K562 (cell line): Measurements from ENCODE around the gene TTC21A. TPM values are rescaled to one million over a fixed set of nuclear protein-coding genes. Genes with fewer than 3 reads are reported as not detected.

Experiments
- ATAC-seq: fragments of 200-7000 bp; cut with Tn5 transposase; 3 replicates; pipeline ENCODE4 v1.9.1; 2020; ENCODE audit warnings: moderate library complexity
- BruUV-seq: library from RNA; stranded (reverse); fragments of 400-500 nt; replicated peaks from 2 replicates; lab custom pipeline; 2021; lab: Mats Ljungman, UMichigan
- CTCF ChIA-PET: fragments of 300-600 bp; formaldehyde crosslinking; extraction: SDS; loops from one replicate; lab custom pipeline; 2021; ENCODE audit warnings: low intra/inter-chr PET ratio; lab: Yijun Ruan, JAX
- POLR2A ChIA-PET: fragments of 300-600, 350-650 bp; sonication (Branson Sonifier 250); formaldehyde crosslinking; extraction: SDS; loops from one replicate; lab custom pipeline; 2021; ENCODE audit warnings: antibody characterized with exemption, inconsistent platforms; lab: Yijun Ruan, JAX
- DNase-seq, 4 experiments: peaks; one replicate each; pipeline versions ENCODE4 v3.0.0 to v3.0.0-alpha.2; 2011 to 2018; ENCODE audit warnings: low spot score in 3 of 4, mixed read lengths in 3 of 4; ENCODE audit errors: extremely low read depth in 1 of 4
- FAIRE-seq: peaks from 2 replicates; lab custom pipeline; 2011; peaks lifted over from hg19 to GRCh38; lab: Jason Lieb, UNC
- H2AFZ ChIP-seq: 2 replicates; pipeline ENCODE4 v1.6.0; 2011; ENCODE audit warnings: low read depth, low read length, control low read depth, inconsistent platforms
- H3K27ac ChIP-seq: fragments of 200-600 bp; 3 replicates; pipeline ENCODE4 v1.8.0; 2011; ENCODE audit warnings: low read depth, mild to moderate bottlenecking, control low read depth, inconsistent platforms, low read length, moderate library complexity, mixed read lengths; ENCODE audit errors: extremely low read depth
- H3K27me3 ChIP-seq, 2 experiments: fragments of 300-600 bp in 1 of 2; 2 replicates in 1 of 2; 3 replicates in 1 of 2; pipeline versions ENCODE4 v1.6.0 to v1.8.0; 2011; ENCODE audit warnings: inconsistent platforms in 2 of 2, low read length in 2 of 2, mild to moderate bottlenecking in 1 of 2, mixed read lengths in 1 of 2, moderate library complexity in 1 of 2; ENCODE audit not compliant: control insufficient read depth in 2 of 2, insufficient read depth in 2 of 2
- H3K36me3 ChIP-seq: fragments of 300-600 bp; 3 replicates; pipeline ENCODE4 v1.8.0; 2011; ENCODE audit warnings: mild to moderate bottlenecking, low read length, inconsistent platforms; ENCODE audit not compliant: control insufficient read depth, insufficient read depth
- H3K4me1 ChIP-seq, 2 experiments: fragments of 200-600 bp in 1 of 2; replicated peaks in 1 of 2; 2 replicates in 1 of 2; 3 replicates in 1 of 2; pipeline versions ENCODE4 v1.5.1 to v1.8.0; 2011; ENCODE audit warnings: inconsistent platforms in 2 of 2, low read length in 2 of 2, mild to moderate bottlenecking in 1 of 2, mixed read lengths in 1 of 2, moderate library complexity in 1 of 2; ENCODE audit not compliant: control insufficient read depth in 2 of 2, insufficient read depth in 2 of 2
- H3K4me2 ChIP-seq: 2 replicates; pipeline ENCODE4 v1.6.1; 2011; ENCODE audit warnings: low read length, control low read depth, inconsistent platforms, mixed read lengths; ENCODE audit not compliant: insufficient read depth
- H3K4me3 ChIP-seq: fragments of 200-600 bp; sonication (generic), shearing (Covaris generic); 2 replicates; pipeline ENCODE4 v1.5.1; 2016; ENCODE audit warnings: control low read depth, inconsistent platforms
- H3K79me2 ChIP-seq: fragments of 200-600 bp; 3 replicates; pipeline ENCODE4 v1.8.0; 2011; ENCODE audit warnings: low read length, inconsistent platforms; ENCODE audit not compliant: control insufficient read depth, insufficient read depth
- H3K9ac ChIP-seq, 2 experiments: 2 replicates each; pipeline versions ENCODE4 v1.6.0 to v1.6.1; 2011; ENCODE audit warnings: low read depth in 2 of 2, low read length in 2 of 2, control low read depth in 1 of 2, inconsistent platforms in 1 of 2, mild to moderate bottlenecking in 1 of 2, mixed read lengths in 1 of 2; ENCODE audit not compliant: insufficient read depth in 1 of 2
- H3K9me1 ChIP-seq: one replicate; pipeline ENCODE4 v1.6.0; 2011; ENCODE audit warnings: inconsistent platforms, mild to moderate bottlenecking, low read length, moderate library complexity; ENCODE audit not compliant: control insufficient read depth, insufficient read depth
- H3K9me3 ChIP-seq: replicated peaks from 2 replicates; pipeline ENCODE4 v1.5.1; 2011; ENCODE audit warnings: low read depth, low read length, inconsistent platforms; ENCODE audit not compliant: control insufficient read depth, insufficient read depth
- H4K20me1 ChIP-seq: replicated peaks from 2 replicates; pipeline ENCODE4 v1.6.1; 2011; ENCODE audit warnings: low read length, inconsistent platforms, mixed read lengths; ENCODE audit not compliant: control insufficient read depth, insufficient read depth
- CREM ChIP-seq: IDR thresholded peaks from 2 replicates; pipeline ENCODE4 v1.6.1; 2014; ENCODE audit warnings: antibody characterized with exemption, low read depth
- ETV5 ChIP-seq: sonication (generic); formaldehyde crosslinking; IDR thresholded peaks from 2 replicates; pipeline ENCODE4 v1.4.0; 2020; ENCODE audit warnings: low read depth, mild to moderate bottlenecking, missing genetic modification reagents
- HDGF ChIP-seq: fragments of 450-650 bp; IDR thresholded peaks from 2 replicates; pipeline ENCODE4 v1.6.1; 2016
- L3MBTL2 ChIP-seq: fragments of 450-650 bp; IDR thresholded peaks from 2 replicates; pipeline ENCODE4 v1.6.1; 2016; ENCODE audit warnings: mild to moderate bottlenecking, moderate library complexity
- LCOR ChIP-seq: sonication (generic); formaldehyde crosslinking; IDR thresholded peaks from 2 replicates; pipeline ENCODE4 v1.8.0; 2022; ENCODE audit warnings: mild to moderate bottlenecking, missing genetic modification reagents
- MXI1 ChIP-seq: IDR thresholded peaks from 2 replicates; pipeline ENCODE4 v1.6.1; 2011; ENCODE audit warnings: low read depth, mild to moderate bottlenecking, improper control_type of control experiment, low read length
- NCOA1 ChIP-seq: fragments of 450-650 bp; IDR thresholded peaks from 2 replicates; pipeline ENCODE4 v1.6.1; 2016; ENCODE audit warnings: low read depth
- PHF20 ChIP-seq: fragments of 450-650 bp; IDR thresholded peaks from 2 replicates; pipeline ENCODE4 v1.6.1; 2018; ENCODE audit not compliant: partially characterized antibody
- RNF2 ChIP-seq: sonication (generic); IDR thresholded peaks from 2 replicates; pipeline ENCODE4 v1.6.1; 2016
- SAP30 ChIP-seq: fragments of 200-600 bp; sonication (generic); IDR thresholded peaks from 2 replicates; pipeline ENCODE4 v1.6.1; 2012; ENCODE audit warnings: borderline replicate concordance, low read depth, mild to moderate bottlenecking, moderate library complexity, low read length, control low read depth, inconsistent platforms; ENCODE audit not compliant: insufficient read depth, poor library complexity, severe bottlenecking
- SIRT6 ChIP-seq: IDR thresholded peaks from one replicate; pipeline ENCODE4 v1.6.1; 2012; ENCODE audit warnings: low read depth, mild to moderate bottlenecking, control low read depth, inconsistent platforms, low read length, moderate library complexity
- ZHX1 ChIP-seq: fragments of 150-350 bp; conservative IDR thresholded peaks from 2 replicates; pipeline ENCODE4 v1.6.1; 2014; ENCODE audit warnings: low read length
- ZNF217 ChIP-seq: sonication (generic); formaldehyde crosslinking; IDR thresholded peaks from 2 replicates; pipeline ENCODE4 v1.8.0; 2022; ENCODE audit warnings: mild to moderate bottlenecking, missing genetic modification reagents
- WGBS: fragments of 100-300 bp; shearing (Covaris generic); methylation state at CpG from one replicate; pipeline ENCODE4 v1.1.6; 2016; ENCODE audit warnings: low coverage, mixed read lengths; ENCODE audit not compliant: insufficient coverage; ENCODE audit errors: missing lambda C conversion rate; 5-methylcytosine and 5-hydroxymethylcytosine counted together
- in situ Hi-C: fragments of 300-500 bp; cut with MboI; formaldehyde crosslinking; loops from 4 replicates; pipeline ENCODE4 v1.15.0; 2018; ENCODE audit warnings: inconsistent platforms, mixed read lengths
- intact Hi-C: fragments of 100-400 bp; cut with micrococcal nuclease; formaldehyde crosslinking; loops from 2 replicates; pipeline ENCODE4 v1.14.2; 2022
- polyA plus RNA-seq, 8 experiments: library from polyadenylated mRNA; depleted of rRNA in 4 of 8; stranded (reverse) in 5 of 8; unstranded in 3 of 8; fragments of >200 nt; fragmentation: Nextera tagmentation in 2 of 8; fragmentation: Illumina TruSeq in 1 of 8; extraction: Ambion mirVana in 2 of 8; extraction: Trizol in 1 of 8; gene quantifications; 2 replicates each; pipeline versions ENCODE4 v1.2.1 to v1.2.3, GENCODE V29; 2011 to 2014; ENCODE audit warnings: inconsistent platforms in 1 of 8, missing spikeins in 1 of 8
- total RNA-seq, 7 experiments: library from RNA; depleted of rRNA in 6 of 7; stranded (reverse); fragments of >200 nt in 6 of 7; fragmentation: Illumina TruSeq in 2 of 7; extraction: Trizol in 2 of 7; gene quantifications; 2 replicates each; pipeline versions ENCODE4 v1.2.1 to v1.2.3, GENCODE V29; 2011 to 2021; ENCODE audit warnings: low replicate concordance in 1 of 7
- TF ChIP-seq, protein P1 (sequence below): fragments of 200-800 bp; sonication (Bioruptor generic); IDR thresholded peaks from 2 replicates; pipeline ENCODE4 v1.6.1; 2017; ENCODE audit warnings: missing genetic modification characterization, missing compliant biosample characterization
- TF ChIP-seq, protein P2 (sequence below): IDR thresholded peaks from 3 replicates; pipeline ENCODE4 v1.6.1; 2011; ENCODE audit warnings: borderline replicate concordance, mild to moderate bottlenecking, moderate library complexity; ENCODE audit not compliant: insufficient read length; ENCODE audit errors: extremely low read depth

The TTC21A gene
- total and polyA plus RNA-seq, 9 of the 15 experiments (the other 6 are each of a cell fraction or from before 2014, with no cell fraction given): 0.22 to 1.4 (median 0.70) TPM

GRCh38 chr3:39127908-39128304 is 20.4 kb downstream of the TTC21A start:
- intact Hi-C loops: loop anchor here (2.0 to 5.0 kb wide), 3 partner anchors 21 to 249 kb away; no protein-coding TSS in a partner anchor
- Histone ChIP-seq H2AFZ (no peak overlapping the region), H3K9me1 (no peaks in the 10 kb centered on the region), H4K20me1 (no peaks in the 10 kb centered on the region), H3K9ac (no peak overlapping the region), H3K4me2 (no peak overlapping the region), H3K79me2 (no peaks in the 10 kb centered on the region), H3K27me3 (no peaks in the 10 kb centered on the region), H3K9me3 (no peaks in the 10 kb centered on the region), H3K4me1 (no peaks in the 10 kb centered on the region), H3K36me3 (no peaks in the 10 kb centered on the region), H3K27ac (no peak overlapping the region), H3K4me3 (no peak overlapping the region)
- ATAC-seq (no peak), DNase-seq (no peak), FAIRE-seq (no peak)
- ChIA-PET CTCF (interaction anchor here (1.1 kb wide), 1 partner anchor 160 kb away, joined by 3 read pairs; no protein-coding TSS in a partner anchor), POLR2A (interaction anchor here (0.6 to 4.1 kb wide), 8 partner anchors 8 to 160 kb away, joined by 3 to 21 read pairs (median 4); no protein-coding TSS in a partner anchor)
- in situ Hi-C loops: loop anchor here (5.0 to 10.0 kb wide), 3 partner anchors 59 to 257 kb away; partner anchors contain the start of gene SLC25A38
- WGBS: 4% methylated on average over 1 of the region's 1 CpG
- BruUV-seq: no TSS peak
- TF ChIP-seq ETV5 (CRISPR knock-in tag) (no peak), ZHX1 (no peak), SAP30 (no peak), L3MBTL2 (no peak), ZNF217 (CRISPR knock-in tag) (no peak), RNF2 (no peak), CREM (no peak), HDGF (no peak), LCOR (no peak), NCOA1 (no peak), PHF20 (no peak), MXI1 (no peak), SIRT6 (no peak)
- TF ChIP-seq, protein P1, sequence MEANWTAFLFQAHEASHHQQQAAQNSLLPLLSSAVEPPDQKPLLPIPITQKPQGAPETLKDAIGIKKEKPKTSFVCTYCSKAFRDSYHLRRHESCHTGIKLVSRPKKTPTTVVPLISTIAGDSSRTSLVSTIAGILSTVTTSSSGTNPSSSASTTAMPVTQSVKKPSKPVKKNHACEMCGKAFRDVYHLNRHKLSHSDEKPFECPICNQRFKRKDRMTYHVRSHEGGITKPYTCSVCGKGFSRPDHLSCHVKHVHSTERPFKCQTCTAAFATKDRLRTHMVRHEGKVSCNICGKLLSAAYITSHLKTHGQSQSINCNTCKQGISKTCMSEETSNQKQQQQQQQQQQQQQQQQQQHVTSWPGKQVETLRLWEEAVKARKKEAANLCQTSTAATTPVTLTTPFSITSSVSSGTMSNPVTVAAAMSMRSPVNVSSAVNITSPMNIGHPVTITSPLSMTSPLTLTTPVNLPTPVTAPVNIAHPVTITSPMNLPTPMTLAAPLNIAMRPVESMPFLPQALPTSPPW (CRISPR knock-in tag): no peak
- TF ChIP-seq, protein P2, sequence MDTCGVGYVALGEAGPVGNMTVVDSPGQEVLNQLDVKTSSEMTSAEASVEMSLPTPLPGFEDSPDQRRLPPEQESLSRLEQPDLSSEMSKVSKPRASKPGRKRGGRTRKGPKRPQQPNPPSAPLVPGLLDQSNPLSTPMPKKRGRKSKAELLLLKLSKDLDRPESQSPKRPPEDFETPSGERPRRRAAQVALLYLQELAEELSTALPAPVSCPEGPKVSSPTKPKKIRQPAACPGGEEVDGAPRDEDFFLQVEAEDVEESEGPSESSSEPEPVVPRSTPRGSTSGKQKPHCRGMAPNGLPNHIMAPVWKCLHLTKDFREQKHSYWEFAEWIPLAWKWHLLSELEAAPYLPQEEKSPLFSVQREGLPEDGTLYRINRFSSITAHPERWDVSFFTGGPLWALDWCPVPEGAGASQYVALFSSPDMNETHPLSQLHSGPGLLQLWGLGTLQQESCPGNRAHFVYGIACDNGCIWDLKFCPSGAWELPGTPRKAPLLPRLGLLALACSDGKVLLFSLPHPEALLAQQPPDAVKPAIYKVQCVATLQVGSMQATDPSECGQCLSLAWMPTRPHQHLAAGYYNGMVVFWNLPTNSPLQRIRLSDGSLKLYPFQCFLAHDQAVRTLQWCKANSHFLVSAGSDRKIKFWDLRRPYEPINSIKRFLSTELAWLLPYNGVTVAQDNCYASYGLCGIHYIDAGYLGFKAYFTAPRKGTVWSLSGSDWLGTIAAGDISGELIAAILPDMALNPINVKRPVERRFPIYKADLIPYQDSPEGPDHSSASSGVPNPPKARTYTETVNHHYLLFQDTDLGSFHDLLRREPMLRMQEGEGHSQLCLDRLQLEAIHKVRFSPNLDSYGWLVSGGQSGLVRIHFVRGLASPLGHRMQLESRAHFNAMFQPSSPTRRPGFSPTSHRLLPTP: no peak
